Aorta (tissue), 5 donors: ENCODE measurements around the gene ICOSLG. TPM values are rescaled to one million over a fixed set of nuclear protein-coding genes. Genes with fewer than 3 reads are reported as not detected.
"Not testable (repeated sequence)": the region's sequence is repeated elsewhere in the genome, so short reads cannot be mapped to it uniquely, and the experiment has no call there.

Experiments
- ATAC-seq: fragments of 200-7000 bp; cut with Tn5 transposase; one replicate; pipeline ENCODE4 v1.9.1; 2022; ENCODE audit warnings: moderate library complexity; ENCODE audit not compliant: low FRiP score
- DNase-seq, 2 donors: peaks; one replicate each; pipeline ENCODE4 v3.0.0-alpha.2; 2020
- H3K27ac ChIP-seq, 2 donors: one replicate each; pipeline ENCODE4 v1.5.1; 2013; ENCODE audit warnings: low read length in 2 of 2, mild to moderate bottlenecking in 2 of 2, moderate library complexity in 2 of 2, control low read depth in 1 of 2, inconsistent platforms in 1 of 2, low read depth in 1 of 2
- H3K27me3 ChIP-seq, 2 donors: one replicate each; pipeline ENCODE4 v1.6.1; 2013; ENCODE audit warnings: control low read depth in 1 of 2, low read length in 1 of 2, mild to moderate bottlenecking in 1 of 2, moderate library complexity in 1 of 2; ENCODE audit not compliant: insufficient read depth in 2 of 2, control insufficient read depth in 1 of 2
- H3K36me3 ChIP-seq, 2 donors: one replicate each; pipeline ENCODE4 v1.6.1; 2013; ENCODE audit warnings: control low read depth in 1 of 2, low read length in 1 of 2, mild to moderate bottlenecking in 1 of 2; ENCODE audit not compliant: insufficient read depth in 2 of 2, control insufficient read depth in 1 of 2
- H3K4me1 ChIP-seq, 2 donors: one replicate each; pipeline ENCODE4 v1.6.1; 2013; ENCODE audit warnings: low read length in 2 of 2, control low read depth in 1 of 2, mild to moderate bottlenecking in 1 of 2, moderate library complexity in 1 of 2; ENCODE audit not compliant: insufficient read depth in 2 of 2, control insufficient read depth in 1 of 2
- H3K4me3 ChIP-seq, 2 donors: one replicate each; pipeline ENCODE4 v1.5.1; 2013; ENCODE audit warnings: low read length in 2 of 2, control low read depth in 1 of 2, mild to moderate bottlenecking in 1 of 2
- H3K9me3 ChIP-seq: one replicate; pipeline ENCODE4 v1.6.1; 2013; ENCODE audit warnings: mild to moderate bottlenecking, low read length; ENCODE audit not compliant: control insufficient read depth
- WGBS, 2 donors: extraction: QIAGEN DNeasy Blood & Tissue Kit; methylation state at CpG; one replicate each; pipeline ENCODE4 v1.1.7; 2013; 5-methylcytosine and 5-hydroxymethylcytosine counted together
- intact Hi-C, 2 donors: fragments of 100-400 bp; cut with DNase I; formaldehyde crosslinking; loops; one replicate each; pipeline versions ENCODE4 v1.14.2 to v1.15.0; 2022
- polyA plus RNA-seq, 2 donors: library from polyadenylated mRNA; stranded (reverse); fragments of 200-250 nt; gene quantifications; one replicate each; pipeline ENCODE4 v1.2.3, GENCODE V29; 2013
- total RNA-seq, 2 donors: library from RNA; stranded (reverse); fragmentation: NEBNext Ultra II Directional; extraction: Animal tissue kit (Norgen Biotek cat#: 25700); gene quantifications; one replicate each; pipeline ENCODE4 v1.2.1, GENCODE V29; 2021
- donor health status: healthy with polysubstance abuse.
- donor health status: Bipolar disorder and iron deficiency.
- donor health status: DM: no; HTN: no; CAD: no.
- donor health status: DM: no; HTN: no; CAD: no.
- donor health status: DM: yes; HTN: yes; CAD: no.

ICOSLG gene
- total and polyA plus RNA-seq, 4 donors: 0.56 to 3.9 (median 1.9) TPM

DNA sequence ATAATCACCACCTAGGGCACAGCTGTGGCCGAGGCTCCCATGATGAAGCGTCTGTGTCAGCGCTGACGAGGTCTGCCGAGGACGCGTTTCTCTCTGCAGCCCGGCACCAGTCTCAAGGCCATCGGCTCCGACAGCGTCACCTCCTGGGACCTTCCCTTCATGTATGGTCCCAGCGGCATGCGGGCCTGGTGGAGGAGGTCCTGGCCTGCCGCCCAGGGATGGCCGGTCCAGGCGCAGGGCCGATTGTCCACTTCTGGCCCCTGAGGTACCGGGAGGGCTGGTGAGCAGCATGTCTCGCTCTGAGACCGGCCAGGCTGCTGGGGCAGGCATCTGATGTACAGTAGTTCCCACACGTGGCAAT, 43.6 kb downstream of the ICOSLG start:
- H3K27me3 ChIP-seq, ATAC-seq, H3K4me3 ChIP-seq, H3K36me3 ChIP-seq, H3K27ac ChIP-seq, H3K9me3 ChIP-seq, H3K4me1 ChIP-seq, intact Hi-C loops: not testable (repeated sequence)
- 84 to 88% methylated on average over 5 to 21 of the region's 21 CpGs for WGBS, 2 donors
- peak; percentile 13 to 24 for DNase-seq

DNA sequence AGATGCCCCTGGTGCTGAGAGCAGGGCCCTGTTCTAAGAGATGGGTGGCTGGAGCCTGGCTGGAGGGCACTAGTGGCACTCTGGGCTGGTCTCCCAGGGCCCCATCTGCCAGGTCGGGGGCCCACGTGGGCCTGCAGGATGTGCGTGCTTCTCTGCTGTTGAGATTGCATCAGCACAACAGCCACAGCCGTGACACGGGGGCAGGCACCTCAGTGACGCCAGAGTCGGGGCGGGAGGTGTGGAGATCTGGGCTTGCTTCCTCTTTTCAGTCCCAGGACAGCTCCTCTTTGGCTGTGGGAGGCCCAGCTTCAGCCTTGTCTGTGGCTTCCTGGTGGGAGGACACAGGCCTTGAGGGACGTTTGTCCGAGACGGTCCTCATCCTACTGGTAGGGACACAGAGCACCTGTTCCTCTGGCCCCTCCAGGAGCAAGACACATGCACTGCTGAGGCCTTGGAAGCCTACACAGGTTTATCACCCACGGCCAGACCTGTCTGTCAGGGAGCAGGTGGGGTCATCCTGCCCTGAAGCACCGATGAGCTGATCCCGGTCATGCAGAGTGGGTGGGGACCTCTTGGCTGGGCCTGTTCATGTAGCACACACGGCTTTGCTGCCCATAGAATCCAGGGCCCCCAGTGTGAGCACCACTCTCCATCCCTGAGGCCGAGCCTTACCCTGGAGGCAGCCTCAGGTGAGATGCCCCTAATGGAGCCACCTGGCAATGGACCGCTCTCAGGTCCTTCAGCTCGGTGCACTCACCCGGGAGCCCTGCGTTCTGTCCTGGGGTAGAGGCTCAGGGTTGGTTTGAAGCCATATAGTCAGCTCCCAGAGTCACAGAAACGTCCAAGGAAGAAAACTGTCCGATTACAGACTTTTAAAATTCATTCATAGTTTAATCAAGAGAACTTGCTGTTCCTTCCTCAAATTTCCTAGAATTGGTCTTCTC, 44.3 kb downstream of the ICOSLG start:
- DNase-seq (peak; percentile 73 to 82), ATAC-seq (peak; percentile 77)
- H3K27me3 ChIP-seq, H3K4me1 ChIP-seq, intact Hi-C loops, H3K4me3 ChIP-seq, H3K36me3 ChIP-seq, H3K27ac ChIP-seq, H3K9me3 ChIP-seq: not testable (repeated sequence)
- 82% methylated on average over 16 of the region's 22 CpGs; no CpG with 5 or more reads in 1 of the 2 donors for WGBS, 2 donors

DNA sequence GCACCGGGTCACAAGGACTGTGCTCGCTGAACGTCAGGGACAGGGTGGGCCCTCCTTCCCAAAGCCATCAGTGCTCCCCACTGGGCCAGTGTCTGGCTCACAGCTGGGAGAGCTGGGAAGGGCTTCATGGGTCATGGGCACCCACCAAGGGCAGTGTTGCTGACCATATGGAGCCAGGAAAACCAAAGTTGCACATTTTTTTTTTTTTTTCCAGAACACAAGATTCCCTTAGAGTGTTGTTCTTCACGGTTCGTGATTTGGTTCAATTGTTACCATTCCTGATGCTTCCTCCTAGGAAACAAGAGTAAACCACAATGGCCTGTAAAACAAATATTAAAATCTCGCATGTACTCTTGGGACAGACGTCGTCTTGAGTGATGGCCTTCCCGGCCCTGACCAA, 45.9 kb downstream of the ICOSLG start:
- ATAC-seq, H3K36me3 ChIP-seq, H3K27me3 ChIP-seq, intact Hi-C loops, H3K27ac ChIP-seq, H3K4me3 ChIP-seq, H3K9me3 ChIP-seq, H3K4me1 ChIP-seq: not testable (repeated sequence)
- DNase-seq: peak in 1 of 2 donors; percentile 2
- WGBS, 2 donors: 82% methylated on average over 4 of the region's 9 CpGs; no CpG with 5 or more reads in 1 of the 2 donors

DNA sequence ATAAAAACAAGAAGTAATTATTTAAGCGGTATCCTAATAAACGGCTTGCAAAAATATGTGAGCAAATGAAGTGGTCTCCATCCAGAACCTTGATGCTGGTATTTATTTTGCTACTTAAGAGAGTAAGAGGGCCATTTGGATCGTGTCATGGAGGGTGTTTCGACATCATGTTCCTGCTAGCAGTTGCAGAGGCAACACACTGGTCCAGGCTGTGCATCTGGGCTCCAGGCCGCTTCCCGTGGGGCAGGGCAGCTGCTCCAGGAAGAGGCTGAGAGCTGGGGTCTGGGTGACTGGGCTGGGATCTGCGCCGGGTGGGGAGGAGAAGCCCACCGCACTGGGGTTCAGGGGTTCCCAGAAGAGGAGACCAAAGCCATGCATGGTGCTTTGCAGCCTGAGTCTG, 46.3 kb downstream of the ICOSLG start:
- H3K9me3 ChIP-seq, DNase-seq, H3K4me3 ChIP-seq, H3K27ac ChIP-seq, intact Hi-C loops, H3K36me3 ChIP-seq, H3K27me3 ChIP-seq, H3K4me1 ChIP-seq: not testable (repeated sequence)
- ATAC-seq: peak; percentile 47
- WGBS, 2 donors: no CpG with 5 or more reads among the region's 9 CpGs

DNA sequence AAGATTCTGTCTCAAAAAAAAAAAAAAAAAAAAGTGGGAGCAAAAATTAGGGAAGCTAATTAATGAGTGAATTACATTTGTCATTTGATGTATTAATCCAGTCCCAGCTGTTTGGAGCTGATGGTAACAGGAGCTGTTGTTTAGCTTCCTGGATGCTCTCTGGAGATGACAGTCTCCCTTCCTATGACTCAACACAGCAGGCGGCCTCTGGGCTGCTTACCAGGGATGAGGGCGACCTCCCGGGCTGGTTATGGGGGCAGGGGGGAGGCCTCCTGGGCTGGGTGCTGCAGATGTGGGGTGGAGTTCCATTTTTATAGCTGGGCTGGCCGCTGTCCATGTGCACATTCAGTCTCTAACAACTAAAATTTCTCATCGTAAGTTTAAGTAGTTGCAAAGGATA, 47.6 kb downstream of the ICOSLG start:
- H3K36me3 ChIP-seq, ATAC-seq, H3K27ac ChIP-seq, H3K27me3 ChIP-seq, DNase-seq, intact Hi-C loops, H3K4me3 ChIP-seq, H3K4me1 ChIP-seq, H3K9me3 ChIP-seq: not testable (repeated sequence)
- WGBS, 2 donors: 53% methylated on average over 1 of the region's 5 CpGs; no CpG with 5 or more reads in 1 of the 2 donors

DNA sequence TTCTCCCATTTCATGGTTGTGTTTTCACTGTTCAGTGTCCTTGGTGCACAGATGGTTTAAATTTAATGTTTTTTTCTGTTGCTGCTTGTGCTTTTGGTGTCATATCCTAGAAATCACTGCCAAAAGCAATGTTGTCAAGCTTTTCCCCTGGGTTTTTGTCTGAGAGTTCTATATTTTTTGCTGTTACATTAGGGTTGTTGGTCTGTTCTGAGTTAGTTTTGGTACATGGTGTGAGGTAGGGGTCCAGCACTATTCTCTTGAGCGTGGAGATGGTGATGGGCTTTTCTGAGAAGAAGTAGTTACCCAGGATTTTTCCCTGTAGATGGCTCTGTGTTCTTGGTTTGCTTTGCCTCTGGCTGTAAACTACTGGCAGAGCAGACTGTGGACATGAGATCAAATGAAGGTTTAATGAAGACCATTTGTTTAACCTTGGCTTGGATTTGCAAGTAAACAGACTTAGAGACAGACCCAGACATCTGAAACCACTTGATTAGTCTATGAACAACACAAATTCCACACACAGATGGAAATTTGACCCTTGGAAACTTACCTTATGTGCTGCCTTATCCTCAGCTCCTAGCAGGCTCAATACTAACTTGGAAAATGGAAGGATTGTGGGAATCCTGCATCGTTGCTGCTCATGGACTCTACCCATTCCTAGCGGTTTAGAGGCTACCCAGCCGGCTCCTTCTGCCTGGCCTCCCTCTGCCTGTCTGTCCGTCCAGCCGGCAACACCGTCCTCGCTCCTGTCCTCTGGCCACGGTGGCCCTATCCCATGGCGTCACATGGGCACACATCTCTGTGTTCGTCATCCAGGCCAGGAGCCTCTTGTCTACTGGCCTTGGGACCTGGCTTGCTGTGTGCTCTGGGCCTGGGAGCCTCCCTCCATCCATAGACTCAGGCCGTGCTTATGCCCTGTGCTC, 50.1 kb downstream of the ICOSLG start:
- ATAC-seq (peak; percentile 25), DNase-seq (peak in 1 of 2 donors; percentile 13)
- intact Hi-C loops, H3K36me3 ChIP-seq, H3K4me1 ChIP-seq, H3K27me3 ChIP-seq, H3K27ac ChIP-seq, H3K4me3 ChIP-seq, H3K9me3 ChIP-seq: not testable (repeated sequence)
- WGBS, 2 donors: 94 to 97% methylated on average over 8 to 12 of the region's 12 CpGs

DNA sequence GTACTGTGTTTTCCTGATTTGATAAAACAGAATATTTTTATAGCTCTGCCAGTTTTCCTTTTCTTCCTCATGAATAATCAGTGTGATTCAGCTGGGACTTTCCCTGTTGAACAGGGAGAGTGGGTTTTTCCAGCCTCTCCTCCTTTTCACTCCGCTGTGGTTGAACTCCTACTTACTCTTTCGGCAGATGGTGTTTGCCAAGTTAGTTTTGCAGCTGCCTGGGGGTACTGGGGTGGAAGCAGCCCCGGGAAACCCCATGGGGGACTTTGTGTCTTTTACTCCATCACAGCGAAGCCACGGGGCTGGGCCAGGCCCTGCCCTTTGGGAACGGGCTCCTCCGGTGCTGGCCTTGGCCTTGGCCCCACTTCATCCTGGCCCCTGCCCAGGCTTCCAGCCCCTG, 55.9 kb downstream of the ICOSLG start:
- ATAC-seq, H3K27me3 ChIP-seq, H3K27ac ChIP-seq, H3K4me3 ChIP-seq, DNase-seq, H3K9me3 ChIP-seq, intact Hi-C loops, H3K4me1 ChIP-seq, H3K36me3 ChIP-seq: not testable (repeated sequence)
- WGBS, 2 donors: no CpG with 5 or more reads among the region's 7 CpGs

DNA sequence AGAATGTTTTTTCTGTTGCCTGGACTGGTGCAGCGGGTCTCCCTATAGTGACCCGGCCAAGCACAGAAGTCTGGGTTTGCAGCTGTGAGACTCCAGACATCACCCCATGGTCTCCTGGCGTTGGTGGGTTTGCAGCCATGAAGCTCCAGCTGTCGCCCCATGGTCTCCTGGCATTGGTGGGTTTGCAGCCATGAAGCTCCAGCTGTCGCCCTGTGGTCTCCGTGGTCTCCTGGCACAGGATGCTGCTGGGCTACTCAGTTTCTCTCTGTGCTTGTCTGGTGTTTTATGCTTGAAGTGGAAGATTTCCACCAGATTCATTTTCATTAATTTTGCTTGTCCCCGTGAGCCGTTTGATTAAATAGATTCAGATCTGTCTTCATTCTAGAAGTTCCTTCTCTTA, 58.5 kb downstream of the ICOSLG start:
- no CpG with 5 or more reads among the region's 8 CpGs for WGBS, 2 donors
- ATAC-seq: not testable (repeated sequence)

More for the DNA sequence above, 58.5 kb downstream of the ICOSLG start:
- H3K27ac ChIP-seq, H3K4me1 ChIP-seq, H3K36me3 ChIP-seq, intact Hi-C loops, H3K9me3 ChIP-seq, DNase-seq, H3K27me3 ChIP-seq, H3K4me3 ChIP-seq: not testable (repeated sequence)
